ENCODE data around the gene CDH4. TPM values are rescaled to one million over a fixed set of nuclear protein-coding genes. Genes with fewer than 3 reads are reported as not detected.

The CDH4 gene
- total RNA-seq, 1 donor from 2014 or later: not detected

DNA sequence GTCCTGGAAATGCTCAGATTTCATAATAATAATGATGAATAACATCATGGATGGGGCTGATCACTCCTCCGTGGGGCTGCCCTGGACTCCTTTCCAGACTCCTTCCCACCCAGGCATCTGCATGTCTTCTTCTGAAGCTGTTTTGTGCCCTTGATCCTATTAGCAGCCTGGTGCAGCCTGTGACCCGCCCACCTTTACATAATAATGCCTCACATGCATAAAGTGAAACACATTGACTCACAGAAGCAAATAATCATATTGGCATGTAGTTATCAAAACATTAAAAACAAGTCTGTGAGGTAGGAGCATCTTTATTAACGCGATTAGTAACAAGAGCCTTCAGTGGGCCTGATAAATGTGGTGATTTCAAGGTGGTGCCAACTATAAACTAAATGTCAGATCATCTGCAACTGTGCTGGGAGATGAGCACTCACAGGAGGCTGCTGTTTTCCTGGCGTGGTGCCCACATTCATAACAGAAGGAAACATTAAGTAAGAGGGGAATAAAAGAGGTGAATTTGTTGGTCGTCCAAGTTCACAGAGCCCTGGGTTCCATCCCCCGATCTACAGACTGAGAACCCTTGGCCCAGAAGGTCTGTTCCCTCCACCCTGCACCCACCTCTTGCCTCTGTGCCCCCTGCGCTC, 344.7 kb downstream of the CDH4 start:
- DNase-seq (ENCODE audit: low spot score): no peak
- intact Hi-C loops (cut with DNase I): no loop called here

DNA sequence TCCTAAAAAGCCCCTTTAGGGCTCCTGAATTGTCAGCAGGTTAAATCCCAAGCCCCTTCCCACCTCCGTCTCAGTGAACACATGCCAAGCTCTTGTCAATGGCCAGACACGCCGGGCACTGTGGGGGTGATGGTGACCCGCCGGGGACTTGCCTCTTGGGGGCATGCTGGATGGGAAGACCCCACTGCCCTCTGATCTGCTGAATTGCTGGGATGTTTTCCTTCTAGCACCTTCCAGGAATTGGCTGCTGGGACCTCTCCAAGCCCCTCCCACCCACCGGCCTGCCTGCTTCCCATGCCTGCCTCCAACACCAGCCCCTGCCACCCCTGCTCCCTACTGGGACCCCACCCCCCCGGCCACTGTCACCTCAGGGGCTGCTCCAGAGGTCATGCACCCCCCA, 345.9 kb downstream of the CDH4 start:
- intact Hi-C loops (cut with DNase I): no loop called here
- DNase-seq (ENCODE audit: low spot score): no peak

DNA sequence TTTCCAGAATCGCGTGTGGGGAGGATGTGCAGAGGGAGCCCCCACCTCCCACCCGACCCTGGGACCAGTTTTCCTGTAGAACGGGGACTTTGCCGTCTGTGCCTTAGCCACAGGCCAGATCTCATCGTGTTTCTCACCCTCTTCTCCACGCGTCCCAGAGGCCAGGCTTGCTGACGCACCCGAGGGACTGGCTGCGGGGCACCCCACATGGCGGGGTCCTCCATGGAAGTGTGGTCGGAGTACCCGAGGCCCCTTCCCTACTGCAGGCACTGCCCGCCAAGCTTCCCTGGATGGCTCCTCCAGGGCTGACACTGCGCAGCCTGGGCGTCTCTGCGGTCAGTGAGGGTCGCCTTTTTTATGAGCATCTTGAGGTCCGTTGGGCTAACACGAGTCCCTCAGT, 346.5 kb downstream of the CDH4 start:
- no peak for DNase-seq (ENCODE audit: low spot score)
- intact Hi-C loops (cut with DNase I): no loop called here

DNA sequence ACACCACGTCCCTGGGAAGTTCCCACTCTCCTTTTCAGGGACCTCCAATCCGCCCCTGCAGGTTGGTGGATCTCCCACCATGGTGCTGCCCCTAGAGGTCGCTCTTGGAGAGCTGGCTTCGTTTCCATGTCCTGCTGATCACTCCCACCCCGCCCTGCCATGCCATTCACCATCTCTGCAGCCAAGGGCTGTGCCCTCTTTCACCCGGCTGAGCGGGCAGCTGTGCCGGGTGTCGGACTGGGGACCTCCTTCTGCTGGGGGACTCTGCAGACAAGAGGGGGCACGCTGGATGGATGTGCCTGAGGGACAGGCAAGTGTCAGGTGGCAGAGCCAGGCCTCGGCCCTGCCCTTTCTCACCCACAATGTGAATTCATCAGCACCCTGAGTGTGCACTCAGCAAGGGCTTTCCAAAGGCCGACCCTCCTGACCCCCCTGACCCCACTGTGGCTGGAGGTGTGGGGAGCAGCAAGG, 347.0 kb downstream of the CDH4 start:
- no peak for DNase-seq (ENCODE audit: low spot score)
- intact Hi-C loops (cut with DNase I): no loop called here

GRCh38 chr20:61599541-61599992, 347.5 kb downstream of the CDH4 start:
- intact Hi-C loops (cut with DNase I): no loop called here

DNA sequence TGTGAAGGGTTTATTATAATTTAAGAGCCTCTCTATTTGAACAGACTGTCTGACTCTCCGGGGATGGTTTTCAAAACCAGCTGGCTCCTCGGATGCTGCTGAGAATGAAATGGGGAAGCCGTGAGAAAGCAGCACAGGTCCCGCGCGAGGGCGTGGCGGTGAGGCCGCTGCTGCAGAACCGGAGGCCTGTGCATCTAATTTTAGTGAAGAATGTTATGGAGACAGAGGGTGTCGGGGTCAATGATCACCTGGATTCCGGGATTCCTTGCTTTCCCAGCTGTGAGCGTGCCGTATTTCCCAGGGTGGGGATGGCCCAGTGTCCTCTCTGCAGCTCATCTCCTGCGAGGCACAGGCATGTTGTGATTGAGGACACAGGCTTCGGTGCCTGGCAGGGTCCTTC, 348.0 kb downstream of the CDH4 start:
- no peak for DNase-seq (ENCODE audit: low spot score)
- intact Hi-C loops (cut with DNase I): no loop called here

More at GRCh38 chr20:61599541-61599992, 347.5 kb downstream of the CDH4 start:
- DNase-seq (ENCODE audit: low spot score): no peak

DNA sequence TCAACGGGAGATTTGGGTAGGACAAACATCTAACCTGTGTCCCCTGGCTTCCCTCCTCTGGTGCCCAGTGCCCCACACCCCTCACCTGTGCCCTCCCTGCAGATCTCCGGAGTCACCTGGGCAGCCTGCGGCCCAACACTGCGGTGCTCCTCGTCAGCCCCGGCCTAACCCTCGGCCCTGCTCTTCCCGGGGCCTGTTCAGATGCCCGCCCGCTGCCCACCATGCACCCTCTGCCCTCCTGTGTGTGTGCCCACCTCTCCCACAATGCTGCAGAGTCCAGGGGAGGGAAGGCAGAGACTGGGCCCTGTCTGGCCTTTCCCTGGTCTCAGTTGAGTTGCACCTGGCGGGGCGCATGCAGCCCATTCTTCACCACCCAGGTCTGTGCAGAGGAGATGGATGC, 349.3 kb downstream of the CDH4 start:
- DNase-seq (ENCODE audit: low spot score): no peak

GRCh38 chr20:61601853-61602252, 349.8 kb downstream of the CDH4 start:
- intact Hi-C loops (cut with DNase I): no loop called here
- no peak for DNase-seq (ENCODE audit: low spot score)

More for the DNA sequence above, 349.3 kb downstream of the CDH4 start:
- intact Hi-C loops (cut with DNase I): no loop called here

- intact Hi-C loops (cut with DNase I): no loop called here
- DNase-seq (ENCODE audit: low spot score): no peak
These were observed 351.7 kb downstream of the CDH4 start for GRCh38 chr20:61603715-61604114.

- intact Hi-C loops (cut with DNase I): no loop called here
- DNase-seq (ENCODE audit: low spot score): no peak
These were observed 352.5 kb downstream of the CDH4 start for GRCh38 chr20:61604549-61604948.

DNA sequence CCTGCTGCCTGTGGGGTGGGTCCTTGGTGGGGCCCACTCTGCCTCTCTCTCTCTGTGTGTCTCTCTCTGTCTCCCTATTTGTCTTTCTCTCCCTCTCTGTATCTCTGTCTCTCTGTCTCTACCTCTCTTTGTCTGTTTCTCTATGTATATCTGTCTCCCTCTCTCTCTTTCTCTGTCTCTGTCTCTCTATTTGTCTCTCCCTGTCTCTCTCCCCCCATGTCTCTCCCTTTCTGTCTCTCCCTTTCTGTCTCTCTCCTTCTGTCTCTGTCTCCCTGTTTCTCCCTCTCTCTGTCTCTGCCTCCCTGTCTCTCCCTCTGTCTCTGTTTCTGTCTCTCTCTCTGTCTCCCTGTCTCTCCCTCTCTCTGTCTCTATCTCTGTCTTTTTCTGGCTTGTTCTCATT, 353.2 kb downstream of the CDH4 start:
- intact Hi-C loops (cut with DNase I): no loop called here
- no peak for DNase-seq (ENCODE audit: low spot score)

- DNase-seq (ENCODE audit: low spot score): no peak
- intact Hi-C loops (cut with DNase I): no loop called here
These were observed 353.9 kb downstream of the CDH4 start for GRCh38 chr20:61605862-61606557.

DNA sequence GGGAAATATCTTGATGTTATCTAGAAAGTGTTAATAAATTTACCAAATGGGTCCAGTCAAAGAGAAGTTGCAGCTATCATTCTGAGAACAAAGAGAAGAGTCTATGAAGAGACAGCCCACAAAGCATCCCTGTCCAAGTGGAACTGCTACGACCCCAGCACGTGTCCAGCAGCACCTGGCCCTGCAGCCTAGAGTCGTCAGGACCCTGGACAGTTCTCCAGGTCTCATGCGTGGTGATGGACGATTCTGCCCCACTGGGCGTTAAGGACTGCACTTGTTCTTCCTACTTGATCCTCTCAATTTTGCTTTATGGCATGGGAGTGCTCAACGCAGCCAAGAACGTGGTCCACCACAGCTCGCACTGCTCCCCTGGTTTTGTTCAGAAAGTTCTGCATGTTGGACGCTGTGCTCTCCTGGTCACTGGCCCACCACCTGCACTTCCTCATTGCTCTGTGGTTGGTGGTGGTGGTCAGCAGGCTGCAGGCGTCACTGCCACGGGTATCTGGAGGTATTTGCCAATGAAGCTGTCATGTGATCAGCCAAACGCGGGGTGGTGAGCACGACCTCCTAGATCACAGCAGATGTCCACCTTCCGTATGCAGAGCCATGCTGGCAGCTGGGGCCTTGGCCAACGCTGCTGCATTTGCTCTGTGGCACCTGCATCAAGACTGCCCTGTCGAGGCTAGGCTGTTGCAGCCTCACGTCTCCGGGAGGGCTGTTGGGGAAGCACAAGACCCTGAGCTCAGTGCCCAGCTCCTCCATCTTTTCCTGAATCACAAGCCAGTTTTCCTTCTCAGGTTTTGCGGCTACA, 356.4 kb downstream of the CDH4 start:
- DNase-seq (ENCODE audit: low spot score): no peak
- intact Hi-C loops (cut with DNase I): no loop called here

- no peak for DNase-seq (ENCODE audit: low spot score)
- intact Hi-C loops (cut with DNase I): no loop called here
These were observed 357.4 kb downstream of the CDH4 start for GRCh38 chr20:61609461-61609860.

DNA sequence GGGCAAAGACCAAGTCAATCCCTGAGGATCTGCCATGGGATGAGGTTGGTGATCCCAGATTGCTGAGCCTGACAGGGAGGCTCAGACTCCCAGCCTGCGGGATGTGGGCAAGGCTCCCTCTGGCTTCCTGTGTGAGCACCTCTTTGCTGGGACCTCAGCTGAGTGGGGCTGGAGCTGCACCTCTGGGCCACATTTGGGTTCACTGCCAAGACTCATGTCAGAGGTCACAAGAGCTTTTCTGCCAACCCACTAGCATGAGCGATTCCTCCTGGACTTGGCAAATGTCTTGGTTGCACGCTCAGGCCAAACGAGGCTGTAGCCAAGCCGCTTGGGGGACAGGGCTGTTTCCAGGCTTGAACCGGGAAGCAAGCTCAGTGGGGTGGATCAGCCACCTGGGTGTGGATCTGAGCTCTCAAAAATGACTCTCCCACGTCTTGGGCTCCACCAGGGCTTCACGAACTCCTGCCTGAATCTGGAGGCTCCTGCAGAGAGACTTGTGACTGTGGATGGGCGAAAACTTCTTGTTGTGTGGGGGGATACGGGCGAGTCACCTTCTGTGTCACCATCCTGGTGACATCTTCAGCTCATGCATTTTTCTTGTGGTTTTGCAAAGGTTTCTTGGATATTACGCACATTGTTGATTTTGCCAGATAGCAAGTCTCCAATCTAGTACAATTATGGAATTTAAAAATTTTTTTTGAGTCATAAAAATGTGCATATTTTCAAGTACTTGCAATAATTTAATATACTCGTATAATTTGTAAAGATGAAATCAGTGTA, 359.5 kb downstream of the CDH4 start:
- intact Hi-C loops (cut with DNase I): no loop called here
- no peak for DNase-seq (ENCODE audit: low spot score)

DNA sequence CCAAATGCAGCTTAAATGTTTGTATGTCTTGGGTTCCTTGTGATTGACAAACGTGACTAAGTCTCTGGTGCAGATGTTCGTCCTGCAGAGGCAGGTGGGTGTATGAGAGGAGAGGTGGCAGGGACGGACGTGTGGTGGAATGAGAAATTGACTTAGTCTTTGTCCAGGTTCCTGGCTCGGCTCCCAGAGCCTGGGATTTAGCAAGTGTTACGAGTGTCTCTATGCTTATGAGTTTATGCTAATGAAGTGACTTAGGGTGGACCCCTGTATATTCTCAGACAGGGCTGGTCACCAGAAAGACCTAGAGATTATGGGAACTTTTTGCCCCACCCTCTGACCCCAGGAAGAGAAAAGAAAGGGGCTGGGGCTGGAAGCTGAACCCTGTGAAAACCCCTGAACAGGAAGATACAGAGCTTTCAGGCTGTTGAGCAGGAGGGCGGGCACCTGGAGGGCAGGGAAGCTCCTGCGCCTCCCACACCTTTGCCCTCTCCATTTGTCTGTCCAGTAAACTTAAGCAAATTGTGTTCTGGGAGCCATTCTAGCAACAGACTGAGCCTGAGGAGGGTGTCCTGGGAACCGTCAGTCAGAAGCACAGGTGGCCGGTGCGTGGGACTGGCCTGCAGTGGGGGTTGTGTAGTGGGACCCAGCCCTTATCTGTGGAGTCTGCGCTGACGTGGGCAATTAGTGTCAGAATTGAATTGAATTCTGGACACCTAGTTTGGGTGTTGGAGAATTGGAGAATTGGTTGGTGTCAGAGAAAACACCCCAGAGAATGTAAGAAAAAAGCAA, 362.1 kb downstream of the CDH4 start:
- intact Hi-C loops (cut with DNase I): no loop called here
- DNase-seq (ENCODE audit: low spot score): no peak

DNA sequence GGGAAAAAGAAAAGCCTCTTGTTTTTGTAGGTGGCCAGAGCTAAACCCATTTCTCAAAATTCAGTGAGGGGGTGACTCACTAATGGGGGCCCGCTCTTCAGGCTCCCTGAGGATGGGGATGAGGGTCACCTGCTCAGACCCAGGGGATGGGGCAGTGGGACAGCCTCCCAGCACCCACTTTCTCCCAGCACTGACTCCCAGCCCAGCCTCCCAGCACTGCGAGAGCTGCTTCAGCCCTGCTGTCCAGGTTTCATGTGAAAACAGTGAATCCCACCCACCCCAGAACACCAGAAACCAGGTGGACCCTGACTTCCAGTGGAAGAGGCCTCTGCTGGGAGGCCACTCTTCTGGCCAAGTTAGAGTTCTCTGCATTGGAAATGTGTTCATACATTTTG, 362.6 kb downstream of the CDH4 start:
- intact Hi-C loops (cut with DNase I): no loop called here
- no peak for DNase-seq (ENCODE audit: low spot score)

DNA sequence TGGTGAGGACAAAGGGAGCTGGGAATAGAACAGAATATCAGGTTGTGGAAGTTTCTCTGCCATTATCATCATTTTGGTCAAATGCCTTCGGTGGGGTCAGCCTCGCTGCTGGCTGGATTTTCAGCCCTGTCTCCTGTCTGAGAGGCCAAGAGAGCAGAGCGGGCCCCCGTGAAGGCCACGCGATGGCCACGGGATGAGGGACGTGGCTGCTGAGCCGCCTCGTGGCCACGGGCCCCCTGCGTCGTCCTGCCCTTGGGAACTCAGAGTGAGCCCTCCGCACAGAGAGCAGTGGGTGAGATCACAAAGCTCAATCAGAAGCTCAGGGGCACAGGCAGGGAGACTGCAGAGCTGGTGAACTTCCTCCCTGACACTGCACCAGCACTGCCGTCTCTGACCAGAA, 363.7 kb downstream of the CDH4 start:
- intact Hi-C loops (cut with DNase I): no loop called here
- no peak for DNase-seq (ENCODE audit: low spot score)

DNA sequence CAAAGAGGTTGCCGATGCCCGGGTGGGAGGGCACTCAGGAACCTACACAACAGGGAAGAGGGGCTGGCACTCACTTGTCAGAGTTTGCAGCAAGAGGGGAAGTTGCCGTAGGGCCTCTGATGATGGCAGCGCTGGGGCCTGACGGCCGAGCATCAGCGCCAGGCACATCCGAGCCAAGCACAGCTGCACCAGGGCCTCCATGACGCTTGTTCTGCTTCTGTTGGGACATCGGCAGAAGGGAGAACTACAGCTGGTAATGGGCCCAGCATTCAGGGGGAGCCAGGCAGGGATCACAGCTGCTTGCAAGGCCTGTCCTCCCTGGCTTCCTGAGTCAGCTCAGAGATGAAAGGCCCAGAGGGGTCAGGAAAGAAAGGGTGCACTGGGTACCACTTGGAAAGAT, 367.7 kb downstream of the CDH4 start:
- intact Hi-C loops (cut with DNase I): no loop called here
- DNase-seq (ENCODE audit: low spot score): no peak
